ENCODE results near the gene PGAM2.
A peak's percentile ranks its signal among the peaks of the same experiment; 100 is the strongest.
"Not testable (repeated sequence)": the region's sequence is repeated elsewhere in the genome, so short reads cannot be mapped to it uniquely, and the experiment has no call there.

Gene PGAM2

DNA sequence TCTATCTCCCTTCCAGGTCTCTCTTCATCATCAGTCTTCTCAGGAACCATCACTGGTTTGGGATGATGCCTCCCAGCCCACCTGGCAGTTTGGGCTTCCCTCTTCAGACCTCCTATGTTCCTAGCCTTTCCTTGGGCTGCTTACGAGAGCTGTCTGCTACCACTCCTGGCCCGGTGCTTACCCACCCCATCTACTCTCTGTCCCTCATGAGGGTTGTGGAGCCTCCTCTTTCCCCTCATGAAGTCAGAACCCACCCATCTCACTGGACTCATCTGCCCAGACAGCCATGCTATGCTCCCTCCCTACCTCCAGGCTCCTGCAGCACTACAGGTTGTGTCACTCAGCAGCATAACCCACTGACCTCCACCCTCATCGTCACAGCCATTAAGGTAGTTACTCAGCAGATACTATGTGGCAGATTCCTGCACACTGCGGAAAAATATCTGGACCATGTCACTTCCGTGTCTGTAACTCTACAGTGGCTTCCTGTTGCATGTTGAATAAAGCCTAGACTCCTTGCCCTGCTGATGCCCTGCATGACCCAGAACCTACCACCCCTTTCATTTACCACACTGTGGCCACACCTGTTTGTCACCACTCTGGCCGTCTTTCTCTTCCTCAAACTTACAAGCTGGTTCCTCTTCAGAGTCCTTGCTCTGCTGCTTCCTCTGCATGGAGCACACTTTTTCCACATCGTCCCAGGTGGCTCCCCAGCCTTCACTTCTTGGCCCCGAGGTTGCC lies 18.9 kb downstream of the PGAM2 start:
- DNase-seq: peak; percentile 45

DNA sequence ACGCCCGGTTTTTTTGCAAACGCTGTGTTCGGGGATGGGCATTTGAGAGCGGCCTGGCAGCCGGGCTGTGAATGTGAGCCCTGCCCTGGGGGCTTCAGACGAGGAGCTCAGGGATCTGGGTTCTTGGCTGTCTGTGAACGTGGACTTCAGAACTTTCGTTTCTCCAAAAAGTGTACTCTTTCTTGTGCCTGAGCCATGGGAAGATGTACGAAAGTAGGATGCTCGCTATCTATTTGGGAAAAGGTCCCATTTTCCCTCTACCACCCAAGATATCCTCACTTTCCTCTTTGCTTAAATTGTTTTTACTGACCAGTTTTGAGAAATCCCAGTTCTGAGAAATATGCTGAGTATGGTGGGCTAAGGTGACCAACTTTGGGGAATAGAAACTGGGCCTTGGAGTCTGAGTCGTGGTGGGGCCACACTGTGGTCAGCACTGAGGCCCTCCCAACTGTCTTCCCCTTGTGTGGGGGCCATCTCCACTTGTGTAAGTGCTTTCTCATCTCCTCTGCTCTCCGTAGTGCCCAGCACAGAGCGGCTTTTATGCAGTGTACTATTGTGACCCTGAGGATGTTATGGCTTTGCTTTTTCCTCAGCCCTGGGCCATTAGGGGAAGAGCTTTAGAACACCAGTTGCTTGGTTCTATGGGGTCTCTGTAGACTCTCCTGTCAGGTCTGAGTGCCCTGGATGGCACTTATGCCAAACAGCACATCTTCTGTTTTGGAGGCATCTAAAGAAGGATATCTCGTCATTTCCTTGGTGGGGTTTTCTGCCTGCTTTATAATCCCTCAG lies 19.9 kb downstream of the PGAM2 start:
- no peak for DNase-seq

DNA sequence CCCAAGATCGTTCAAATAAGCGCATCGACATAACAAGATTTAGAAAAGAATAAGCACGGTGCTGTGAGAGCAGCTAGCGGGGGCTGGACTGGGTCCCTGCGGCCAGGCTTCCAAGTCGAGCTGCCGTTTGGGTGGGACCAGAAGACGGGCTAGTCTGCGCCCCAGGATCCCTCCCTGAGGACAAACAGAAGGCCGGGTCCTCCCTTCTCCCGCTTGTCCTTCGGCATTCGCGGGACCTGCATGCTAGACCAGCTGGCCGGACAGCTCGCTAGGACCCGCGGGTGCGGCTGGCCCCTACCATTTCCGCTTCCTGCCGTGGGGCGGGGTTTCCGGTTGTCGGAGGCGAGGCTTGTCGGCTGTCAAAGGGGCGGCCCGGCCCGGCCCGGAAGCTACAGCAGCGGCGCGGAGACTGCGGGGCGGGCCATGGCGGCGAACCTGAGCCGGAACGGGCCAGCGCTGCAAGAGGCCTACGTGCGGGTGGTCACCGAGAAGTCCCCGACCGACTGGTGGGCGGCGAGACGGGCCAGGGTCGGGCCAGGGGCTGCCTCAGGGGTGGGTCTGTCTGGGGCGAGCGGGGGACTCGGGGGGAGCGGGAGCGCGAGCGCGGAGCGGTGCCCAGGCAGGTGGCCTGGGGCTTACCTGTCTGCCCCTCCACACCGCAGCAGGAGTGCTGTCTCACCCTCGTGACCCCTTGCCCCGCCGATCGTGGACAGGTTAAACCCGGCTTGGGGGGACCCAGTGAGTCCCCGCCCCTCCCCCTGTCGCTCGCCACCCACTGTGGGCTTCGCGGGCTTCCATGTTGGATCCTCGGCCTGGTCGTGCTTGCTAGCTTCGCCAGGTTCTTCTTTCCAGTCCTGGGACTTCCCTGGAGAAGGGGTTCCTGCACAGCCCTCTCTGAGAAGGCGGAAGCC lies 20.8 kb downstream of the PGAM2 start, which contains the start of gene DBNL:
DBNL (plus strand) TSS at position 388 of the 911 bp plus-strand sequence; CDS start at position 424, 36 bp downstream.
- peak; percentile 96 for DNase-seq

DNA sequence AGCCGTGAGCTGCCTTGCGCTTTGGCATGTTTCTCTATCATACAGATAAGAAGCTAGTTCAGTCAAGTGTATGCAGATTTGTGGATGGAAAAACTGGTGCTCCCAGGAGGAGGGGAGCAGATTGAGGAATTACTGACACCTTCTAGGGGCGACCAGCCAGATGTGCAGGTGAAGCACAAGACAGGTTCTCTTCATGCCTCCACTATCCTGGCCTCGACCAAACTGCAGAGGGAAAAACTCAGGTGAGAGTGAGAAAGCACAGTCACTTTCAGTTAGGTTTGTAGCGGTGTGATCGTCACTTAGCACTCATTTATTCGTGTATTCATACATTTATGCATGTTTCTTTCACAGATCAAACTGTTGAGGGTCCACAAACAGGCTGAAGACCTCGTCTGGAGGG lies 21.5 kb downstream of the PGAM2 start:
- no peak for DNase-seq

DNA sequence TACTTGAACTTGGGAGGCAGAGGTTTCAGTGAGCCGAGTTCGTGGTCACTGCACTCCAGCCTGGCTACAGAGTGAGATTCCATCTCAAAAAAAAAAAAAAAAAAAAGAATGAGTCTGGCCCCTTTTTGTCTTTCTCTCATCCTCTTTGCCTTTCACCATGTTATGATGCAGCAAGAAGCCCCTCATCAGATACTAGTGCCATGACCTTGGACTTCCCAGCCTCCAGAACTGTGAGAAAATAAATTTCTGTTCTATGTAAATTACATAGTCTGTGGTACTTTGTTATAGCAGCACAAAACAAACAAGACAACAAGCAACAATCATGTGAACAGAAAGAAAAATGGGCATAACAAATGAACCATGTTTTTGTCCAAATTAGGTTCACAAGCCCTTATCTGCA lies 23.1 kb downstream of the PGAM2 start:
- no peak for DNase-seq

DNA sequence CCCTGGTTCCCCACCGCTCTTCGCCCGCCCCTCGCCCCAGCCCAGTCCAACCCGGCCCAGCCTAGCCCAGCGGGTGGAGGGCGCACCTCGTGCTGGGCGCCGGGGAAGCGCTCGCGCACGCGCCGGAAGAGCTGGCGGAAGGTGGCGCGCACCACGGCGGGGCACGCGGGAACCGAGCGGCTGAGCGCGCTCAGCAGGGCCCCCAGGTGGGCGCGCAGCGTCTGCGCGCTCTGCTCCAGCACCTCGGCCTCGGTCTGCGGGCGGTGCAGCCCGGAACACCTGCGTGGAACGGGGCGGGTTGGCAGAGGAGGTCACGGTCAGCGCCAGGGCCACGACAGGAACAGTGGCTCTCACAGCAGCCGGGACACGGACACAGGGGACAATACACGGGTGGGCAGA lies 24.9 kb downstream of the PGAM2 start:
- DNase-seq: peak; percentile 72

DNA sequence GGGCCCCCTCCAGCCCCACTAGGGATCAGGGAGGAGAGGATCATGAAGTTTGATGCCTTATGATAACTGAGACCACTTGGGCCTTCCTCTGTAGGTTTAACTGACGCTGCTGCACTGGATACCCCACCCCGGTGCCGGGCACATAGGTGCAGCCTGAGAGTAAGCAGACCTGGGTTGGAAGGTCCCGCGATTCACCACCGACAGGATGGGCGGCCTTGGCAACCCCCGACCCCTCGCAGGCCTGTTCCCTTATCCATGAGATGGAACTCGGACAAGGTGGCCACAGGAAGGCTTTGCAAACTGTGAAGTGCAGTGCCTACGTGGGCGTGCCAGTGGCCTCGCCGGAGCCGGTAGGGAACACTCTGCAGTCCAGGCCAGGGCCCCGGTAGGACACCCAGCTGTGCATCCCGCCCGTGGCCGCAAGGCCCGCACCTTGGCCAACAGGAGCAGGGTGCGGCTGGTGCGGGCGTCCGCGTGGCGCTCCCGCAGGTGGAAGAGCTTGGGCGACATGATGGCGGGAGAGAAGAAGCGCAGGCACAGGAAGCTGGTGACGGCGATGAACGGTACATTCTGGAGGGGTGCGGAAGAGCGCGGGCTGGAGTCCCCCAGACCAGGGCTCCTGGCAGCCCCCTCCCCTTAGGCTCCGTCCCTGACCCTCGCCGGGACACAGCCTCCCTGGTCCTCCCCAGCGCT lies 25.4 kb downstream of the PGAM2 start:
- not testable (repeated sequence) for DNase-seq

DNA sequence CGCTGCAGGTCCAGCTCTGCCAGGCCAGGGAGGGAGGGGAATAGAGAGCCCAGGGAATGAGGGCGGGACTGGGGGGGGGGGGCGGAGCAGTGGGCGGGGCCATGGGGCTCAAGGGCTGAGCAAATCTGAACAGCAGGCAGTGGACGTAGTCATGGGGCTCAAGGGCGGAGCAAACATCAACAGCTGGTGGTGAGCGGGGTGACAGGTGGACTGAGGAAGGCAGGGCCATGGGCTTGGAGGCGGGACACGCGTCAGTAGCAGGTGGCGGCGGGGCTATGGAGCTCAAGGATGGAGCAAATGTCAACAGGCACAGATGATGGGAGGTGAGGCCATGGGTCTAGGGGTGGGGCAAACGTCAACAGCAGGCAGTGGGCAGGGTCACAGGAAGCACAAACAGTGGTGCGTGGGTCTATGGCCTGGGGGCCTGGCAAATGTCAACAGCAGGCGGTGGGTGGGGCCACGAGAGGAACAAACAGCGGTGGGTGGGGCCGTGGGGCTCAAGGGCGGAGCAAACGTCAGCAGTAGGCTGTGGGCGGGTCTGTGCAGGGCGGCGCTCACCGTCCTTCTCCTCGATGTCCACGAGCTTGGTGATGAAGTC lies 26.3 kb downstream of the PGAM2 start:
- DNase-seq: peak; percentile 86

DNA sequence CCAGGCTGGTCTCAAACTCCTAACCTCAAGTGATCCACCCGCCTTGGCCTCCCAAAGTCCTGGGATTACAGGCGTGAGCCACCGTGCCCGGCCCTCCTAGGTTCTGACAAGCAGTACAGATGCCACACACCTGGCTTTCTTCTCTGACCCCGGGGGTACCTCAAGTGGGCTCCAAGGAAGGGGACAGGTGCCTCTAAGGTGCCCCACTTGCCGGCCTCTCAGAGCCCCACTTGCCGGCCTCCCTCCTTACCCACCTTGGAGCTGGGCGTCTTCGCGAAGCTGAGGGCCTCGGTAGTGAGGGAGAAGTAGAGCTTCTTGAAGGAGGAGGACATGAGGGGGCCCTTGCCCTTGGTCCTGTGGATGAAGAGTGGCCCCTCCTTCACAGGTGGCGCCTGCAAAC lies 26.8 kb downstream of the PGAM2 start:
- not testable (repeated sequence) for DNase-seq

DNA sequence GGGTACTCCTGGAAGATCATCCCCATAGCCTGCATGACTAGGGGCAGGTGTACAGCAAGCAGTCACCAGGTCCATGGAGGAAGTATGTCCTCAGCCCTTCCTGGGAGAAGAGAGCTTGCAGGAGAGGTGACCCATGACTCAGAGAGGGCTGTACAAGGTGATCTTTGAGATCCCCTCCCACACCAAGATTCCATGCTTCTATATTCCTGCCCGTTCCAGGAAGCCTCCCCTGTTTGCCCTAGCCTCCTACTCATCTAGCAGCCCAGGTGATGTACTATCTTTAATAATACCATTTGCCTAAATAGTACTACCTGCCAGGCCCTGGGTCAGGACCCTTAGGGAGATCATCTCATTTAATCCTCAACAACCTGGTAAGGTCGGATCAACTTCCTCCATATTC lies 27.4 kb downstream of the PGAM2 start:
- not testable (repeated sequence) for DNase-seq

DNA sequence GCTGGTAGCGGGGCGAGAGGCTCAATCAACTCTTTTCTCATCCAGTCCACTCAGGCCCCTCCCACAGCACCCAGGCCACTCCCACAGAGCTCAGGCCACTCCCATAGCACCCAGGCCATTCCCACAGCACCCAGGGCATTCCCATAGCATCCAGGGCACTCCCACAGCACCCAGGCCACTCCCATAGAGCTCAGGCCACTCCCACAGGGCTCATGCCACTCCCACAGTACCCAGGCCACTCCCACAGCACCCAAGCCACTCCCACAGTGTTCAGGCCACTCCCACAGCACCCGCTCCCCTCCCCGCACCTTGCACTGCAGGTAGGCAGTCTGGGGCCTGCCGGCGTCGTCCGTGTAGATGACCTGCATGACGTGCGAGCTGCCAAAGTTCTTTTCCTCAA lies 29.0 kb downstream of the PGAM2 start:
- DNase-seq: peak; percentile 46

DNA sequence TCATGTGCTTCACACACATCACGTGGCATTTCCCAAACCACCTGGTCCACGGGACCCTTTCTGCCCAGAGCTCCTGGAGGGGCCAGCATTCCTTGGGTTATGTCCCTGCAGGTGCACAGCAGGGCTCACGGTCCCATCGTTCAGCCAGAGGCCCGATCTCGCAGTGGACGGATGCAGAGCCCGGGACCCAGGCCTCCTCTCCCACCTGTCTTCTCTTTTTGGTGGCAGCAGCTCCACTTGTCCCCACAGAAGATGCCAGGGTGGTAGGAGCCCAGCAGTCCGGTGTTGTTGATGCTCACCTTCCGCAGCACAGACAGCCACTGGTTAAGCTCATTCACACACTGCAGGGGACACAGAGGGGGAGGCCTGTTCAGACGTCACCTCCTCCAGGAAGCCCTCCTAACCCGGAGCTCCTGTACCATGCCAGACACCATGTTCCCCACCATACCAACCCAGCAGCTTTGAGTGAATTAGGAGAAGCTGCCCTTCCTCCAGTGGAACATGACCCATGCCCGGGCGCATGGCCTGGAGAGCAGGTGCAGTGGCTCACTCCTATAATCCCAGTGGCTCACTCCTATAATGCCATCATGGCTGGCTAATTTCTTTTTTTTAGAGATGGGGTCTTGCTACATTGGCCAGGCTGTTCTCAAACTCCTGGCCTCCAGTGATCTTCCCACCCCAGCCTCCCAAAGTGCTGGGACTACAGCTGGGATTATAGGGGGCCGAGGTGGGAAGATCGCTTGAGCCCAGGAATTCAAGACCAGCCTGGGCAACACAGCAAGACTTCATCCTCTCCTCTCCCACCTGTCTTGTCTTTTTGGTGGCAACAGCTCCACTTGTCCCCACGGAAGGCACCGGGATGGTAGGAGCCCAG lies 31.2 kb downstream of the PGAM2 start:
- not testable (repeated sequence) for DNase-seq

DNA sequence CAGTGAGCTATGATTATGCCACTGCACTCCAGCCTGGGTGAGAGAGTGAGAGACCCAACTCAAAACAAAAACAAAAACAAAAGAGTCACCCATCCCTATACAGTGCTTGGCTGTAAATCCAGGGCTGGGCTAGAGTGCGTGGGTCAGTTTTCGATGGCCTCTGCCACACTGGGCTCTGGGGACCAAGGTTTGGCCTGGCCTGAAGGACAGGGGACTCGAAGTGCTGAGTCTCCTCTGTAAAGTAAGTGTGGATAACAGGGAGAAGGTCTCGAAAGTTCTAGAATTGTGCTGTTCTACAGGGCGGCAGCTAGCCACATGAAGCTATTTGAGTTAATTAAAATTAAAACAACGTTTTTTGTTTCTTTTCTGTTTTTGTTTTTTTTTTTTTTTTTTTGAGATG lies 33.3 kb downstream of the PGAM2 start:
- not testable (repeated sequence) for DNase-seq

DNA sequence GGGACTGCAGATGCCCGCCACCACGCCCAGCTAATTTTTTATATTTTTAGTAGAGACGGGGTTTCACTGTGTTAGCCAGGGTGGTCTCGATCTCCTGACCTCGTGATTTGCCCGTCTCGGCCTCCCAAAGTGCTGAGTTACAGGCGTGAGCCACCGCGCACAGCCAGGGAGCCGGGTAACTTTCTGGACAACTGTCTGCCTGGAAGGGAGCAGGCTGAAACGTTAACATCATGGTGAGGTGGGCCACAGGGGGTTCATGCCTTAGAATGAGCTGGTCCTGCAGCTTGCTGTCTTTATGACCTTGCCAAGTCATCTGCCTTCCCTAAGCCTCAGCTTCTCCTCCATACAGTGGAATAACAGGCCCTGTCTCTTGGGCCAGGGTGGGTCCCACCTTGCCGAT lies 34.0 kb downstream of the PGAM2 start:
- not testable (repeated sequence) for DNase-seq

DNA sequence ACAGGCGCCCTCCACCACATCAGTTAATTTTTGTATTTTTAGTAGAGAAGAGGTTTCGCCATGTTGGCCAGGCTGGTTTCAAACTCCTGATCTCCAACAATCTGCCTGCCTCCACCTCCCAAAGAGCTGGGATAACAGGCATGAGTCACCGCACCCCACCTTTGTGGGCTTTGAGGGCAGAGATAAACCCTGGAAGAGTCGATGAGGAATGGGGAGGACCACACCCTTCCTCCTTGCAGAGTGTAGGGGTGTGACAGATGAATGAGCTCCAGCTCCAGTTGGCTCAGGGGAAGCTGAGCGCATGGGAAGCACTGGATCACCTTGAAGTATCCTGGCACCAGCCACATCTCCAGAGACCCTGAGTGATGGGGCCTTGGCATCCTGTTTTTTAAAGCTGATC lies 35.3 kb downstream of the PGAM2 start:
- not testable (repeated sequence) for DNase-seq

DNA sequence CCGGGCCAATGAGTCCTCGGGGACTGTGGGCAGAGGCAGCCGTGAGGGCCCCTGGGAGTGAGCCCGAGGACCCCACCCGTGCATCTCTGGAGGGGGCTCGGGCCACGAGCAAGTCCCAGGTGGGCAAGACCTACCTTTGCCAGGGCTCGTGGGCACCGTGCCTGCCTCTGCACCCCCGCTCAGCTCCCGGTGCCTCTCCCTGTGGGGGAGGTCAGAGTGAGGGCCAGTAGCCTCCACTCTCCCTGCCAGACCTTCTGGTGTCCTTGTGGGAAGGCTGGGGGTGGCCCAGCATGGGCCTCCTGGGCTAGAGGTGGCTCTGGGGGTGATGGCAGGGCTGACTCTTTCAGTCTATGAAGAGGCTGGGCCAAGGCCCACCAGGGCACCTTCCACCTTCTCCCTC lies 35.9 kb downstream of the PGAM2 start:
- DNase-seq: not testable (repeated sequence)

DNA sequence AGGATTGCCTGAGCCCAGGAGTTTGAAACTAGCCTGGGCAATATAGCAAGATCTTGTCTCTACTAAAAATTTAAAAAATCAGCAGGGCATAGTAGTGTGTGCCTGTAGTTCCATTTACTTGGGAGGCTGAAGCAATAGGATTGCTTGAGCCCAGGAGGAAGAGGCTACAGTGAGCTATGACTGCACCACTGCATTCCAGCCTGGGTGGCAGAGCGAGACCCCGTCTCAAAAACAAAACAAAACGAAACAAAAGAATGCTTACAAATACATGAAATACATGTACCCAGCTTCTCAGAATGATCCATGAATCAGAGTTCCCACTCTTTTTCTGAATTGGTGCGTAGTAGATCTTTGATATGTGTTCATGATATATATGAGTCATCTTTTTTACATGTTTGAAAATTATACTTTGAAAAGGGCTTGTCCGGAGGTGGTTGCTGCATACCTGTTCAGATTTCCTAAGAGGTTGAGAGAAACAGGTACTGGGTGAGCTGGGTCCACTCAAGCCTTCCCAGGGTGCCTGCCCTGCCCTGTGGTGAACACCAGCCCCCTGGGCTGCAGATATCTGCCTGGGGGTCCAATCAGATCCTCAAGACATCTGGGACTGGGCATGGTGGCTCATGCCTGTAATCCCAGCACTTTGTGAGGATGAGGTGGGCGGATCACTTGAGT lies 42.4 kb downstream of the PGAM2 start:
- peak; percentile 42 for DNase-seq

DNA sequence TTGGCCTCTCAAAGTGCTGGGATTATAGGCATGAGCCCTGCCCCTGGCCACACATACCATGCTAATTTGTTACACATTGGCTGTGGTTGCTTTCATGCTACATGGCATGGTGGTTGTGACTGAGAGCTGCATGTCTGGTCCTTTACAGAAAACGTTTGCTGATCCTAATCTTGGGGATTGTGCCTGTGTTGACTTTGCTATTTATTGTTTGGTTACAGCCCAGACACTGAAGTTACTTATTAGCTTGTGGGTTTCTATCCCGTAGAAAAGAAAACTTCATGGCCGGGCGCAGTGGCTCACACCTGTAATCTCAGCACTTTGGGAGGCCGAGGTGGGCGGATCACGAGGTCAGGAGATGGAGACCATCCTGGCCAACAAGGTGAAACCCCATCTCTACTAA lies 43.3 kb downstream of the PGAM2 start:
- DNase-seq: not testable (repeated sequence)

DNA sequence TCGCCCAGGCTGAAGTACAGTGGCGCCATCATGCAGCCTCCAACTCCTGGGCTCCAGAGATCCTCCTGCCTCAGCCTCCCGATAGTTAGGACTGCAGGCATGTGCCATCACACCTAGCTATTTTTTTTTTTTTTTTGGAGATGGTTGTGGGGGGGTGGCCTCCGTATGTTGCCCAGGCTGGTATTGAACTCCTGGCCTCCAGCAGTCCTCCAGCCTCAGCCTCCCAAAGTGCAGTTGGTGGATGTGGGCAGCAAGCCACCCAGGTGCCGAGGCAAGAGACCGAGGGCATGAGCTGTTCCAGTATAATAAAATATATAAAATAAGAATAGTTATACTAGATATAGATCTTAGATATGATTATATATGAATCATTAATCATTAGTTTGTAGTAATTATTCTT lies 45.5 kb downstream of the PGAM2 start:
- DNase-seq: not testable (repeated sequence)

Measured in stimulated activated CD4-positive, alpha-beta T cell treated with anti-CD3 and anti-CD28 coated beads, Interleukin-15, amount 100 ng/mL, for 24 hours (primary cell).